Endometrium (tissue), 2 donors: ENCODE data around the gene RBM26.

Experiments used
- FAIRE-seq: peaks from 2 replicates; lab custom pipeline; 2012; peaks lifted over from hg19 to GRCh38; lab: Jason Lieb, UNC
- donor health status: control.
- donor health status: control.

The RBM26 gene

GRCh38 chr13:79273045-79273444, 133.0 kb downstream of the RBM26 start:
- no peak for FAIRE-seq

- no peak for FAIRE-seq
Observed at GRCh38 chr13:79271616-79272015, 134.4 kb downstream of the RBM26 start.

- FAIRE-seq, result no peak
Observed at GRCh38 chr13:79270859-79271258, 135.2 kb downstream of the RBM26 start.
